Right lobe of liver (tissue), 6 donors: ENCODE measurements around the gene SLC9A2. TPM values are rescaled to one million over a fixed set of nuclear protein-coding genes. Genes with fewer than 3 reads are reported as not detected.

Experiments
- ATAC-seq, 4 donors: fragments of 200-7000 bp; cut with Tn5 transposase; one replicate each; pipeline ENCODE4 v1.9.1; 2020; ENCODE audit warnings: mild to moderate bottlenecking in 4 of 4, moderate library complexity in 4 of 4
- DNase-seq, 3 donors: peaks; one replicate each; pipeline ENCODE4 v3.0.0-alpha.2; 2020
- H3K27ac ChIP-seq, 3 donors: fragments of 200-600 bp; one replicate each; pipeline ENCODE4 v1.8.0; 2022
- H3K27me3 ChIP-seq, 2 donors: fragments of 200-600 bp; one replicate each; pipeline ENCODE4 v1.8.0; 2022
- H3K36me3 ChIP-seq, 4 donors: fragments of 200-600 bp; sonication (generic) in 1 of 4; one replicate each; pipeline versions ENCODE4 v1.5.1 to v1.8.0; 2017 to 2022; ENCODE audit warnings: control low read depth in 1 of 4
- H3K4me1 ChIP-seq, 4 donors: fragments of 200-600 bp; sonication (generic) in 1 of 4; one replicate each; pipeline versions ENCODE4 v1.5.1 to v1.8.0; 2017 to 2022; ENCODE audit warnings: control low read depth in 1 of 4
- H3K4me3 ChIP-seq, 3 donors: fragments of 200-600 bp; one replicate each; pipeline ENCODE4 v1.8.0; 2022
- H3K9me3 ChIP-seq, 4 donors: fragments of 200-600 bp; sonication (generic) in 1 of 4; one replicate each; pipeline versions ENCODE4 v1.5.1 to v1.8.0; 2017 to 2022; ENCODE audit warnings: control low read depth in 1 of 4
- POLR2A ChIP-seq: fragments of 450-650 bp; IDR thresholded peaks from one replicate; pipeline ENCODE4 v1.6.1; 2017; ENCODE audit warnings: antibody characterized with exemption, mild to moderate bottlenecking
- WGBS: methylation state at CpG from one replicate; pipeline ENCODE4 v1.1.6; 2018; ENCODE audit warnings: low coverage, low lambda C conversion rate; ENCODE audit not compliant: insufficient coverage; ENCODE audit errors: missing lambda C conversion rate; 5-methylcytosine and 5-hydroxymethylcytosine counted together
- intact Hi-C, 2 donors: fragments of 100-400 bp; cut with DNase I; formaldehyde crosslinking; loops; one replicate each; pipeline versions ENCODE4 v1.11.2 to v1.14.1; 2022
- long read RNA-seq: library from polyadenylated mRNA; unstranded; transcript quantifications from one replicate; pipeline ENCODE4 v2.0.0, GENCODE V29; 2019
- total RNA-seq, 6 experiments: library from RNA; depleted of rRNA in 2 of 6; stranded (reverse); fragments of >200 nt in 2 of 6; fragmentation: NEBNext Ultra II Directional in 3 of 6; extraction: Animal tissue kit (Norgen Biotek cat#: 25700) in 3 of 6; gene quantifications; one replicate each; pipeline versions ENCODE4 v1.1.0 to v1.2.4, GENCODE V29; 2016 to 2023
- TF ChIP-seq, protein P1 (sequence below), 4 donors: fragments of 200-600 bp in 3 of 4; fragments of 450-650 bp in 1 of 4; IDR thresholded peaks; one replicate each; pipeline versions ENCODE4 v1.5.1 to v1.8.0; 2016 to 2022; ENCODE audit warnings: antibody characterized with exemption in 4 of 4, mild to moderate bottlenecking in 2 of 4
- donor health status: DM: no; HTN: yes; CAD: no.
- donor health status: DM: no; HTN: no; CAD: no.
- donor health status: DM: no; HTN: no; CAD: no.
- donor health status: DM: no; HTN: yes; CAD: no.
- donor health status: DM: no; HTN: yes; CAD: no.

The SLC9A2 gene, protein sequence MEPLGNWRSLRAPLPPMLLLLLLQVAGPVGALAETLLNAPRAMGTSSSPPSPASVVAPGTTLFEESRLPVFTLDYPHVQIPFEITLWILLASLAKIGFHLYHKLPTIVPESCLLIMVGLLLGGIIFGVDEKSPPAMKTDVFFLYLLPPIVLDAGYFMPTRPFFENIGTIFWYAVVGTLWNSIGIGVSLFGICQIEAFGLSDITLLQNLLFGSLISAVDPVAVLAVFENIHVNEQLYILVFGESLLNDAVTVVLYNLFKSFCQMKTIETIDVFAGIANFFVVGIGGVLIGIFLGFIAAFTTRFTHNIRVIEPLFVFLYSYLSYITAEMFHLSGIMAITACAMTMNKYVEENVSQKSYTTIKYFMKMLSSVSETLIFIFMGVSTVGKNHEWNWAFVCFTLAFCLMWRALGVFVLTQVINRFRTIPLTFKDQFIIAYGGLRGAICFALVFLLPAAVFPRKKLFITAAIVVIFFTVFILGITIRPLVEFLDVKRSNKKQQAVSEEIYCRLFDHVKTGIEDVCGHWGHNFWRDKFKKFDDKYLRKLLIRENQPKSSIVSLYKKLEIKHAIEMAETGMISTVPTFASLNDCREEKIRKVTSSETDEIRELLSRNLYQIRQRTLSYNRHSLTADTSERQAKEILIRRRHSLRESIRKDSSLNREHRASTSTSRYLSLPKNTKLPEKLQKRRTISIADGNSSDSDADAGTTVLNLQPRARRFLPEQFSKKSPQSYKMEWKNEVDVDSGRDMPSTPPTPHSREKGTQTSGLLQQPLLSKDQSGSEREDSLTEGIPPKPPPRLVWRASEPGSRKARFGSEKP
- under 1 TPM in 1 of 6 experiments, not detected in 5; 0.06 TPM for total RNA-seq
- long read RNA-seq = 0 reads

DNA sequence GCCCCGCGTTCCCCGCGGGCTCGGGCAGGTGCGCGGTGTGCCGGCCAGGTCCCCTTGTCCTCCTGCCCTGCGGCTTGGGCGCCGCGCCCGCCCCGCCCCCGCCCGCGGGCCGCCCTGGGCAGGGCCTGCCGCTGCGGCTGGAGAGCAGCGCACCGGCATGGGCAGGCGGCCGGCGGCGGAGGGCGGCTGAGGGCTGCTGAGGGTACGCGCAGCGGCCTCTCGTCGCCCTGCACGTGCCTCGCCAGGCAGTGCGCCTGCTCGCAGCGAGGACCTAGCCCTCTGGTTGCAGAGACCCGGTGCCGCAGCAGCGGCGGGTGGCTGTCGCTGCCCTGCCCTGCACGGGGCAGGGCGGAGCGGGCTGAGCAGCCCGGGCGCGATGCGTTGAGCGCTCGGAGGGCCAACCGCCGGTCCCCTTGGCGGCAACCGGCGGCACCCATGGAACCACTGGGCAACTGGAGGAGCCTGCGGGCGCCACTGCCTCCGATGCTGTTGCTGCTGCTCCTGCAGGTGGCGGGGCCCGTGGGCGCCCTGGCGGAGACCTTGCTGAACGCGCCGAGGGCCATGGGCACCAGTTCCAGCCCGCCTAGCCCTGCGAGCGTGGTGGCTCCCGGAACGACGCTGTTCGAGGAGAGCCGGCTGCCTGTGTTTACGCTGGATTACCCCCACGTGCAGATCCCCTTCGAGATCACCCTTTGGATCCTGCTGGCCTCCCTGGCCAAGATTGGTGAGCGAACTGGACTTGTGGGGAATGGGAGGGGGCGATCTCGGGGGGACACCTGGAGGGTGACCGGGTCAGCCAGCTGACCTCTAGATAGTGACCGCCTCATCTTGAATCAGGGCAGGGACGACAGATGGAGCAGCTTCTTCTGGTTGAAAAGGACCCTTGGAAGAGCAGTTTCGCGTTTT is at the start of gene SLC9A2:
Gene SLC9A2, plus strand, starts transcription at position 140 of the 906 bp plus-strand sequence. Its CDS starts 296 bp downstream, at position 436.
- Histone ChIP-seq H3K36me3 (no peaks in the 10 kb centered on the region), H3K27me3 (peaks cover 0 to 31% of the 10 kb centered on the region in 2 donors), H3K4me1 (peaks cover 0 to 14% (median 0%) of the 10 kb centered on the region in 4 donors), H3K9me3 (no peaks in the 10 kb centered on the region), H3K27ac (no peak within 1 kb of the TSS), H3K4me3 (peak within 1 kb of the TSS; percentile 37 to 58 (median 44))
- no peak for TF ChIP-seq POLR2A
- TF ChIP-seq, protein P1, sequence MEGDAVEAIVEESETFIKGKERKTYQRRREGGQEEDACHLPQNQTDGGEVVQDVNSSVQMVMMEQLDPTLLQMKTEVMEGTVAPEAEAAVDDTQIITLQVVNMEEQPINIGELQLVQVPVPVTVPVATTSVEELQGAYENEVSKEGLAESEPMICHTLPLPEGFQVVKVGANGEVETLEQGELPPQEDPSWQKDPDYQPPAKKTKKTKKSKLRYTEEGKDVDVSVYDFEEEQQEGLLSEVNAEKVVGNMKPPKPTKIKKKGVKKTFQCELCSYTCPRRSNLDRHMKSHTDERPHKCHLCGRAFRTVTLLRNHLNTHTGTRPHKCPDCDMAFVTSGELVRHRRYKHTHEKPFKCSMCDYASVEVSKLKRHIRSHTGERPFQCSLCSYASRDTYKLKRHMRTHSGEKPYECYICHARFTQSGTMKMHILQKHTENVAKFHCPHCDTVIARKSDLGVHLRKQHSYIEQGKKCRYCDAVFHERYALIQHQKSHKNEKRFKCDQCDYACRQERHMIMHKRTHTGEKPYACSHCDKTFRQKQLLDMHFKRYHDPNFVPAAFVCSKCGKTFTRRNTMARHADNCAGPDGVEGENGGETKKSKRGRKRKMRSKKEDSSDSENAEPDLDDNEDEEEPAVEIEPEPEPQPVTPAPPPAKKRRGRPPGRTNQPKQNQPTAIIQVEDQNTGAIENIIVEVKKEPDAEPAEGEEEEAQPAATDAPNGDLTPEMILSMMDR (IDR thresholded peaks at IDR 0.05) = no peak
- intact Hi-C loops = no loop called here
- WGBS = 5% methylated on average over 20 of the region's 85 CpGs
- peak; percentile 75 to 87 (median 80) for ATAC-seq
- peak; percentile 33 to 53 (median 50) for DNase-seq

DNA sequence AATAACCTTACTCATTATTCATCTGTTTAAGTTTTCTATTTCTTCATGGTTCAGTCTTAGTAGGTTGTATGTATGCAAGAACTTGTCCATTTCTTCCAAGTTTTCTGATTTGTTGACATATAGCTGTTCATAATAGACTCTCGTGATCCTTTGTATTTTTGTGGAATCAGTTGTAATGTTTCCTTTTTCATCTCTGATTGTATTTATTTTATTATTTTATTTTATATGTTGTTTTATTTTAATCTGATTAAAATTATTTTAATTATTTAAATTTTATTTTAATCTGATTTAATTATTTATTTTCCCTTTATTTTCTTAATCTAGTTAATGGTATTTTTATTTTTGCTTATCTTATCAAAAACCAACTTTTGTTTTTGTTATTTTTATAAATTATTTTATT is 43.5 kb upstream of the SLC9A2 start:
- H3K4me3 ChIP-seq = no peak overlapping the region
- H3K27me3 ChIP-seq = no peaks in the 10 kb centered on the region
- intact Hi-C loops = no loop called here
- H3K36me3 ChIP-seq = no peaks in the 10 kb centered on the region
- H3K9me3 ChIP-seq = no peaks in the 10 kb centered on the region
- H3K4me1 ChIP-seq = no peaks in the 10 kb centered on the region
- WGBS = 85% methylated on average over 1 of the region's 1 CpG
- TF ChIP-seq, protein P1 (IDR thresholded peaks at IDR 0.05) = no peak
- no peak for TF ChIP-seq POLR2A
- no peak for DNase-seq
- no peak overlapping the region for H3K27ac ChIP-seq
- ATAC-seq = no peak

DNA sequence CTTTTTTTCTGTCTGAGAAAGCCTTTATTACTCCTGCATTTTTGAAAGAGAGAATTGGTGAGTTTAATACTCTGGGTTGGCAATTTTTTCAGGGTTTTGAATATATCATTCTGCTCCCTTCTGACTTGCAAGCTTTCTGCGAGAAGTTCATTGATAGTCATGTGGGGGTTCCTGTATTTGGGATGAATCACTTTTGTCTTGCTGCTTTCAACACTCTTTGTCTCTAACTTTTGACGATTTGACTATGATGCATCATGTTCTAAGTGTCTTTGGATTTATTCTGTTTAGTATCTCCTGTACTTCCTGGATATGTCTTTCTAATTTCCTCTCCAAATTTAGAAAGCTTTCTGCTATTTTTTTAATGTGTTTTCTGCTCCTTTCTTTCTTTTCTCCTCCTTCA is 41.0 kb upstream of the SLC9A2 start:
- intact Hi-C loops = no loop called here
- H3K4me1 ChIP-seq = no peaks in the 10 kb centered on the region
- WGBS = 78% methylated on average over 2 of the region's 2 CpGs
- no peaks in the 10 kb centered on the region for H3K36me3 ChIP-seq
- ATAC-seq = no peak
- H3K4me3 ChIP-seq = no peak overlapping the region
- no peak overlapping the region for H3K27ac ChIP-seq
- no peak for DNase-seq
- no peaks in the 10 kb centered on the region for H3K9me3 ChIP-seq
- no peaks in the 10 kb centered on the region for H3K27me3 ChIP-seq
- TF ChIP-seq, protein P1 (IDR thresholded peaks at IDR 0.05) = no peak
- TF ChIP-seq POLR2A = no peak

DNA sequence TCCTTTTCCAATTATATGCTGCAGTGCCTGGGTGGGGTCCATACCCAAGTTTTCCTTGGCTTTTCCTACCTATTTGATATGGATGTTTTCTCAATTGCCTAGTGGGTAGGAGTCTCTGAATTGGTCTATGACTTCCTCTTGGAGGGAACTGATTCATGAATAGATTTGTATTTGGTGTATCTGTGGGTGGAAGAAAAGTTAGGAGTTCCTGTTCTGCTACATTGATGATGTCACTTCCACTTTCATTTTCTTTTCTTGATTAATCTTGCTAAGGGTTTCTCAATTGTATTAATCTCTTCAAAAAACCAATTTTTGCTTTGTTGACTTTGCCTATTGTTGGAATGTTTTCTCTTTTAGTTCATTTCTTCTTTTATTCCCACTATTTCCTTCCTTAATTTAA is 37.4 kb upstream of the SLC9A2 start:
- no peak overlapping the region for H3K4me3 ChIP-seq
- H3K27me3 ChIP-seq = no peaks in the 10 kb centered on the region
- H3K9me3 ChIP-seq = no peaks in the 10 kb centered on the region
- H3K36me3 ChIP-seq = no peaks in the 10 kb centered on the region
- ATAC-seq = peak in 2 of 4 donors; percentile 26 to 38
- TF ChIP-seq POLR2A = no peak
- TF ChIP-seq, protein P1 (IDR thresholded peaks at IDR 0.05) = no peak
- H3K27ac ChIP-seq = no peak overlapping the region
- DNase-seq = no peak
- intact Hi-C loops = no loop called here
- H3K4me1 ChIP-seq = no peaks in the 10 kb centered on the region
